K562 (cell line): ENCODE measurements around the gene CCDC50. TPM values are rescaled to one million over a fixed set of nuclear protein-coding genes. Genes with fewer than 3 reads are reported as not detected.

Experiments
- ATAC-seq: fragments of 200-7000 bp; cut with Tn5 transposase; 3 replicates; pipeline ENCODE4 v1.9.1; 2020; ENCODE audit warnings: moderate library complexity
- BruUV-seq: library from RNA; stranded (reverse); fragments of 400-500 nt; replicated peaks from 2 replicates; lab custom pipeline; 2021; lab: Mats Ljungman, UMichigan
- CTCF ChIA-PET: fragments of 300-600 bp; formaldehyde crosslinking; extraction: SDS; loops from one replicate; lab custom pipeline; 2021; ENCODE audit warnings: low intra/inter-chr PET ratio; lab: Yijun Ruan, JAX
- POLR2A ChIA-PET: fragments of 300-600, 350-650 bp; sonication (Branson Sonifier 250); formaldehyde crosslinking; extraction: SDS; loops from one replicate; lab custom pipeline; 2021; ENCODE audit warnings: antibody characterized with exemption, inconsistent platforms; lab: Yijun Ruan, JAX
- DNase-seq, 4 experiments: peaks; one replicate each; pipeline versions ENCODE4 v3.0.0 to v3.0.0-alpha.2; 2011 to 2018; ENCODE audit warnings: low spot score in 3 of 4, mixed read lengths in 3 of 4; ENCODE audit errors: extremely low read depth in 1 of 4
- FAIRE-seq: peaks from 2 replicates; lab custom pipeline; 2011; peaks lifted over from hg19 to GRCh38; lab: Jason Lieb, UNC
- H2AFZ ChIP-seq: 2 replicates; pipeline ENCODE4 v1.6.0; 2011; ENCODE audit warnings: low read depth, low read length, control low read depth, inconsistent platforms
- H3K27ac ChIP-seq: fragments of 200-600 bp; 3 replicates; pipeline ENCODE4 v1.8.0; 2011; ENCODE audit warnings: low read depth, mild to moderate bottlenecking, control low read depth, inconsistent platforms, low read length, moderate library complexity, mixed read lengths; ENCODE audit errors: extremely low read depth
- H3K27me3 ChIP-seq, 2 experiments: fragments of 300-600 bp in 1 of 2; 2 replicates in 1 of 2; 3 replicates in 1 of 2; pipeline versions ENCODE4 v1.6.0 to v1.8.0; 2011; ENCODE audit warnings: inconsistent platforms in 2 of 2, low read length in 2 of 2, mild to moderate bottlenecking in 1 of 2, mixed read lengths in 1 of 2, moderate library complexity in 1 of 2; ENCODE audit not compliant: control insufficient read depth in 2 of 2, insufficient read depth in 2 of 2
- H3K36me3 ChIP-seq: fragments of 300-600 bp; 3 replicates; pipeline ENCODE4 v1.8.0; 2011; ENCODE audit warnings: mild to moderate bottlenecking, low read length, inconsistent platforms; ENCODE audit not compliant: control insufficient read depth, insufficient read depth
- H3K4me1 ChIP-seq, 2 experiments: fragments of 200-600 bp in 1 of 2; replicated peaks in 1 of 2; 2 replicates in 1 of 2; 3 replicates in 1 of 2; pipeline versions ENCODE4 v1.5.1 to v1.8.0; 2011; ENCODE audit warnings: inconsistent platforms in 2 of 2, low read length in 2 of 2, mild to moderate bottlenecking in 1 of 2, mixed read lengths in 1 of 2, moderate library complexity in 1 of 2; ENCODE audit not compliant: control insufficient read depth in 2 of 2, insufficient read depth in 2 of 2
- H3K4me2 ChIP-seq: 2 replicates; pipeline ENCODE4 v1.6.1; 2011; ENCODE audit warnings: low read length, control low read depth, inconsistent platforms, mixed read lengths; ENCODE audit not compliant: insufficient read depth
- H3K4me3 ChIP-seq: fragments of 200-600 bp; sonication (generic), shearing (Covaris generic); 2 replicates; pipeline ENCODE4 v1.5.1; 2016; ENCODE audit warnings: control low read depth, inconsistent platforms
- H3K79me2 ChIP-seq: fragments of 200-600 bp; 3 replicates; pipeline ENCODE4 v1.8.0; 2011; ENCODE audit warnings: low read length, inconsistent platforms; ENCODE audit not compliant: control insufficient read depth, insufficient read depth
- H3K9ac ChIP-seq, 2 experiments: 2 replicates each; pipeline versions ENCODE4 v1.6.0 to v1.6.1; 2011; ENCODE audit warnings: low read depth in 2 of 2, low read length in 2 of 2, control low read depth in 1 of 2, inconsistent platforms in 1 of 2, mild to moderate bottlenecking in 1 of 2, mixed read lengths in 1 of 2; ENCODE audit not compliant: insufficient read depth in 1 of 2
- H3K9me1 ChIP-seq: one replicate; pipeline ENCODE4 v1.6.0; 2011; ENCODE audit warnings: inconsistent platforms, mild to moderate bottlenecking, low read length, moderate library complexity; ENCODE audit not compliant: control insufficient read depth, insufficient read depth
- H3K9me3 ChIP-seq: replicated peaks from 2 replicates; pipeline ENCODE4 v1.5.1; 2011; ENCODE audit warnings: low read depth, low read length, inconsistent platforms; ENCODE audit not compliant: control insufficient read depth, insufficient read depth
- H4K20me1 ChIP-seq: replicated peaks from 2 replicates; pipeline ENCODE4 v1.6.1; 2011; ENCODE audit warnings: low read length, inconsistent platforms, mixed read lengths; ENCODE audit not compliant: control insufficient read depth, insufficient read depth
- CBX5 ChIP-seq: IDR thresholded peaks from 2 replicates; pipeline ENCODE4 v1.6.1; 2014; ENCODE audit warnings: low read depth, borderline replicate concordance
- CHD4 ChIP-seq: fragments of 200-600 bp; sonication (generic); IDR thresholded peaks from 3 replicates; pipeline ENCODE4 v1.6.1; 2012; ENCODE audit warnings: low read depth, mild to moderate bottlenecking, mixed read lengths, low read length, inconsistent platforms; ENCODE audit not compliant: insufficient read depth, insufficient replicate concordance, poor library complexity, severe bottlenecking
- CREM ChIP-seq: IDR thresholded peaks from 2 replicates; pipeline ENCODE4 v1.6.1; 2014; ENCODE audit warnings: antibody characterized with exemption, low read depth
- CSDE1 ChIP-seq, 2 experiments: fragments of 450-650 bp; IDR thresholded peaks; 2 replicates each; pipeline ENCODE4 v1.6.1; 2016; ENCODE audit warnings: mild to moderate bottlenecking in 1 of 2
- DPF2 ChIP-seq: fragments of 450-650 bp; IDR thresholded peaks from 2 replicates; pipeline ENCODE4 v1.6.1; 2016
- KLF13 ChIP-seq: fragments of 450-650 bp; IDR thresholded peaks from 2 replicates; pipeline ENCODE4 v1.6.1; 2016; ENCODE audit warnings: missing genetic modification characterization, low read depth, mild to moderate bottlenecking, missing compliant biosample characterization, moderate library complexity, borderline replicate concordance
- MAFF ChIP-seq: IDR thresholded peaks from 2 replicates; pipeline ENCODE4 v1.6.1; 2012; ENCODE audit warnings: low read length, improper control_type of control experiment
- RB1 ChIP-seq: fragments of 450-650 bp; IDR thresholded peaks from 2 replicates; pipeline ENCODE4 v1.6.1; 2017; ENCODE audit warnings: low read depth, mild to moderate bottlenecking
- SNIP1 ChIP-seq: fragments of 450-650 bp; IDR thresholded peaks from 2 replicates; pipeline ENCODE4 v1.7.1; 2017; ENCODE audit warnings: low read depth, mild to moderate bottlenecking
- TARDBP ChIP-seq: fragments of 450-650 bp; IDR thresholded peaks from 2 replicates; pipeline ENCODE4 v1.6.1; 2016
- ZKSCAN1 ChIP-seq: fragments of 150-350 bp; IDR thresholded peaks from 2 replicates; pipeline ENCODE4 v1.6.1; 2016; ENCODE audit warnings: low read depth, low read length
- ZNF263 ChIP-seq: sonication (generic); formaldehyde crosslinking; IDR thresholded peaks from 2 replicates; pipeline ENCODE4 v1.8.0; 2022; ENCODE audit warnings: mild to moderate bottlenecking, missing genetic modification reagents, borderline replicate concordance
- ZNF507 ChIP-seq: conservative IDR thresholded peaks from 2 replicates; pipeline ENCODE4 v1.6.1; 2017; ENCODE audit warnings: missing genetic modification characterization, missing compliant biosample characterization
- WGBS: fragments of 100-300 bp; shearing (Covaris generic); methylation state at CpG from one replicate; pipeline ENCODE4 v1.1.6; 2016; ENCODE audit warnings: low coverage, mixed read lengths; ENCODE audit not compliant: insufficient coverage; ENCODE audit errors: missing lambda C conversion rate; 5-methylcytosine and 5-hydroxymethylcytosine counted together
- in situ Hi-C: fragments of 300-500 bp; cut with MboI; formaldehyde crosslinking; loops from 4 replicates; pipeline ENCODE4 v1.15.0; 2018; ENCODE audit warnings: inconsistent platforms, mixed read lengths
- intact Hi-C: fragments of 100-400 bp; cut with micrococcal nuclease; formaldehyde crosslinking; loops from 2 replicates; pipeline ENCODE4 v1.14.2; 2022
- polyA plus RNA-seq, 8 experiments: library from polyadenylated mRNA; depleted of rRNA in 4 of 8; stranded (reverse) in 5 of 8; unstranded in 3 of 8; fragments of >200 nt; fragmentation: Nextera tagmentation in 2 of 8; fragmentation: Illumina TruSeq in 1 of 8; extraction: Ambion mirVana in 2 of 8; extraction: Trizol in 1 of 8; gene quantifications; 2 replicates each; pipeline versions ENCODE4 v1.2.1 to v1.2.3, GENCODE V29; 2011 to 2014; ENCODE audit warnings: inconsistent platforms in 1 of 8, missing spikeins in 1 of 8
- total RNA-seq, 7 experiments: library from RNA; depleted of rRNA in 6 of 7; stranded (reverse); fragments of >200 nt in 6 of 7; fragmentation: Illumina TruSeq in 2 of 7; extraction: Trizol in 2 of 7; gene quantifications; 2 replicates each; pipeline versions ENCODE4 v1.2.1 to v1.2.3, GENCODE V29; 2011 to 2021; ENCODE audit warnings: low replicate concordance in 1 of 7
- TF ChIP-seq, protein P1 (sequence below): fragments of 250-450 bp; sonication (Bioruptor Pico); IDR thresholded peaks from 2 replicates; pipeline ENCODE4 v1.5.0; 2020; ENCODE audit warnings: mild to moderate bottlenecking
- TF ChIP-seq, protein P2 (sequence below): fragments of 450-650 bp; IDR thresholded peaks from 2 replicates; pipeline ENCODE4 v1.6.1; 2016; ENCODE audit warnings: missing biosample characterization, missing genetic modification characterization
- TF ChIP-seq, protein P3 (sequence below): sonication (generic); formaldehyde crosslinking; IDR thresholded peaks from 2 replicates; pipeline ENCODE4 v1.8.0; 2022; ENCODE audit warnings: missing genetic modification reagents, mild to moderate bottlenecking, moderate library complexity, borderline replicate concordance

Gene CCDC50
- total and polyA plus RNA-seq, 9 of the 15 experiments (the other 6 are each of a cell fraction or from before 2014, with no cell fraction given) = 8.4 to 63.4 (median 40.4) TPM

DNA sequence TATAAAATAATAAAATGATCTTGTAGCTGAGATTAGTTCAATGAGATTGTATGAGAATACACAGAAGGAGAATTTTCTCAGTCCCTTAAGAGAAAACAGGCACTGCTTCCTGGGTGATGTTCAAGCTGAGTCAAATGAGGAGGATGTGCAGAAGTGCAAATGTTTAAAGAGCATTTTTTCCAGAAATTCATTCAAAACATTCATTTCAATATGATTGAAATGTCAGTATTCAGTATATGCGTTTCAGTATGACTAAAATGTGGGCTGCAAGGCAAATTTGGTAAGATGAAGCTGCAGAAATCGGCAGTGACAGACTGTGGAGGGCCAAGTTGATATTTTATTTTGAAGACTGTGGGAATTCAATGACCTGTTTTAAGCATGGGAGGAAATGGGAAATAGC lies 112.5 kb downstream of the CCDC50 start:
- intact Hi-C loops = no loop called here
- no peak for ATAC-seq
- Histone ChIP-seq H3K27ac (no peak overlapping the region), H3K9me1 (no peaks in the 10 kb centered on the region), H4K20me1 (no peaks in the 10 kb centered on the region), H3K9me3 (no peaks in the 10 kb centered on the region), H3K79me2 (peaks cover 84% of the 10 kb centered on the region), H3K4me1 (no peaks in the 10 kb centered on the region), H3K36me3 (peaks cover 8% of the 10 kb centered on the region), H2AFZ (no peak overlapping the region), H3K27me3 (no peaks in the 10 kb centered on the region), H3K9ac (no peak overlapping the region), H3K4me3 (no peak overlapping the region), H3K4me2 (no peak overlapping the region)
- no peak for TF ChIP-seq CBX5
- TF ChIP-seq RB1 = no peak
- no peak for TF ChIP-seq CSDE1 (IDR thresholded peaks at IDR 0.05)
- no peak for TF ChIP-seq CHD4
- TF ChIP-seq MAFF = no peak
- TF ChIP-seq, protein P1, sequence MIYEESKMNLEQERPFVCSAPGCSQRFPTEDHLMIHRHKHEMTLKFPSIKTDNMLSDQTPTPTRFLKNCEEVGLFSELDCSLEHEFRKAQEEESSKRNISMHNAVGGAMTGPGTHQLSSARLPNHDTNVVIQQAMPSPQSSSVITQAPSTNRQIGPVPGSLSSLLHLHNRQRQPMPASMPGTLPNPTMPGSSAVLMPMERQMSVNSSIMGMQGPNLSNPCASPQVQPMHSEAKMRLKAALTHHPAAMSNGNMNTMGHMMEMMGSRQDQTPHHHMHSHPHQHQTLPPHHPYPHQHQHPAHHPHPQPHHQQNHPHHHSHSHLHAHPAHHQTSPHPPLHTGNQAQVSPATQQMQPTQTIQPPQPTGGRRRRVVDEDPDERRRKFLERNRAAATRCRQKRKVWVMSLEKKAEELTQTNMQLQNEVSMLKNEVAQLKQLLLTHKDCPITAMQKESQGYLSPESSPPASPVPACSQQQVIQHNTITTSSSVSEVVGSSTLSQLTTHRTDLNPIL = no peak
- no peak for TF ChIP-seq ZNF507 (tag)
- TF ChIP-seq, protein P2, sequence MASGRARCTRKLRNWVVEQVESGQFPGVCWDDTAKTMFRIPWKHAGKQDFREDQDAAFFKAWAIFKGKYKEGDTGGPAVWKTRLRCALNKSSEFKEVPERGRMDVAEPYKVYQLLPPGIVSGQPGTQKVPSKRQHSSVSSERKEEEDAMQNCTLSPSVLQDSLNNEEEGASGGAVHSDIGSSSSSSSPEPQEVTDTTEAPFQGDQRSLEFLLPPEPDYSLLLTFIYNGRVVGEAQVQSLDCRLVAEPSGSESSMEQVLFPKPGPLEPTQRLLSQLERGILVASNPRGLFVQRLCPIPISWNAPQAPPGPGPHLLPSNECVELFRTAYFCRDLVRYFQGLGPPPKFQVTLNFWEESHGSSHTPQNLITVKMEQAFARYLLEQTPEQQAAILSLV (tag) = no peak
- TF ChIP-seq, protein P3, sequence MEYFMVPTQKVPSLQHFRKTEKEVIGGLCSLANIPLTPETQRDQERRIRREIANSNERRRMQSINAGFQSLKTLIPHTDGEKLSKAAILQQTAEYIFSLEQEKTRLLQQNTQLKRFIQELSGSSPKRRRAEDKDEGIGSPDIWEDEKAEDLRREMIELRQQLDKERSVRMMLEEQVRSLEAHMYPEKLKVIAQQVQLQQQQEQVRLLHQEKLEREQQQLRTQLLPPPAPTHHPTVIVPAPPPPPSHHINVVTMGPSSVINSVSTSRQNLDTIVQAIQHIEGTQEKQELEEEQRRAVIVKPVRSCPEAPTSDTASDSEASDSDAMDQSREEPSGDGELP = no peak
- no peak for TF ChIP-seq TARDBP
- no peak for TF ChIP-seq KLF13
- TF ChIP-seq CREM = no peak
- TF ChIP-seq DPF2 = no peak
- no peak for TF ChIP-seq ZKSCAN1
- no peak for TF ChIP-seq ZNF263 (CRISPR knock-in tag)
- no peak for TF ChIP-seq SNIP1
- ChIA-PET CTCF (no interaction called here), POLR2A (interaction anchor here (0.8 kb wide), 1 partner anchor 32 kb away, joined by 3 read pairs; no protein-coding TSS in a partner anchor)
- FAIRE-seq = no peak
- no peak for DNase-seq
- 35% methylated on average over 2 of the region's 2 CpGs for WGBS
- in situ Hi-C loops = no loop called here
- no TSS peak for BruUV-seq
